Measurements from ENCODE around the gene NEU1.

DNA sequence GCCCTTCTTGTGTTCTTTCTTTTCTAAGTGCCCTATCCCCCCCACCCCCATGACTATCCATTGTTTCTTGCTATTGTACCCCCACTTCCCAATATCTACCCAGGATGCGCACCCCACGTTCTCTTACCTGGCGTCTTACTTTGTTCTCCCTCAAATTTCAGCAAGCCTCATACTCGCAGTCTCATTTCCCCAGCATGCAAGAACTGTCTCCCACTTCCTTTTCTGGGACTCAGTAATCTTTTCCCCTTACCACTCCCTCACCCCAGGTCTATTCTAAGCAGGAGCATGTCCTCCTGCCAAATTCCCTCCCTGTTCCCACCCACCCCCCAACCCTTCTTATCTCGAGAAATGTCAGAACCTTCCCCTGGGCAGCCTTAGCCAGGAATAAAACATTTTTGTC, 36.6 kb upstream of the NEU1 start:
- TF ChIP-seq POLR2A (IDR thresholded peaks at IDR 0.05; ENCODE audit: low read length): no peak
- no peak for TF ChIP-seq CEBPB (IDR thresholded peaks at IDR 0.05)
- TF ChIP-seq, protein P1, sequence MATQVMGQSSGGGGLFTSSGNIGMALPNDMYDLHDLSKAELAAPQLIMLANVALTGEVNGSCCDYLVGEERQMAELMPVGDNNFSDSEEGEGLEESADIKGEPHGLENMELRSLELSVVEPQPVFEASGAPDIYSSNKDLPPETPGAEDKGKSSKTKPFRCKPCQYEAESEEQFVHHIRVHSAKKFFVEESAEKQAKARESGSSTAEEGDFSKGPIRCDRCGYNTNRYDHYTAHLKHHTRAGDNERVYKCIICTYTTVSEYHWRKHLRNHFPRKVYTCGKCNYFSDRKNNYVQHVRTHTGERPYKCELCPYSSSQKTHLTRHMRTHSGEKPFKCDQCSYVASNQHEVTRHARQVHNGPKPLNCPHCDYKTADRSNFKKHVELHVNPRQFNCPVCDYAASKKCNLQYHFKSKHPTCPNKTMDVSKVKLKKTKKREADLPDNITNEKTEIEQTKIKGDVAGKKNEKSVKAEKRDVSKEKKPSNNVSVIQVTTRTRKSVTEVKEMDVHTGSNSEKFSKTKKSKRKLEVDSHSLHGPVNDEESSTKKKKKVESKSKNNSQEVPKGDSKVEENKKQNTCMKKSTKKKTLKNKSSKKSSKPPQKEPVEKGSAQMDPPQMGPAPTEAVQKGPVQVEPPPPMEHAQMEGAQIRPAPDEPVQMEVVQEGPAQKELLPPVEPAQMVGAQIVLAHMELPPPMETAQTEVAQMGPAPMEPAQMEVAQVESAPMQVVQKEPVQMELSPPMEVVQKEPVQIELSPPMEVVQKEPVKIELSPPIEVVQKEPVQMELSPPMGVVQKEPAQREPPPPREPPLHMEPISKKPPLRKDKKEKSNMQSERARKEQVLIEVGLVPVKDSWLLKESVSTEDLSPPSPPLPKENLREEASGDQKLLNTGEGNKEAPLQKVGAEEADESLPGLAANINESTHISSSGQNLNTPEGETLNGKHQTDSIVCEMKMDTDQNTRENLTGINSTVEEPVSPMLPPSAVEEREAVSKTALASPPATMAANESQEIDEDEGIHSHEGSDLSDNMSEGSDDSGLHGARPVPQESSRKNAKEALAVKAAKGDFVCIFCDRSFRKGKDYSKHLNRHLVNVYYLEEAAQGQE (IDR thresholded peaks at IDR 0.05): no peak
- TF ChIP-seq, protein P2, sequence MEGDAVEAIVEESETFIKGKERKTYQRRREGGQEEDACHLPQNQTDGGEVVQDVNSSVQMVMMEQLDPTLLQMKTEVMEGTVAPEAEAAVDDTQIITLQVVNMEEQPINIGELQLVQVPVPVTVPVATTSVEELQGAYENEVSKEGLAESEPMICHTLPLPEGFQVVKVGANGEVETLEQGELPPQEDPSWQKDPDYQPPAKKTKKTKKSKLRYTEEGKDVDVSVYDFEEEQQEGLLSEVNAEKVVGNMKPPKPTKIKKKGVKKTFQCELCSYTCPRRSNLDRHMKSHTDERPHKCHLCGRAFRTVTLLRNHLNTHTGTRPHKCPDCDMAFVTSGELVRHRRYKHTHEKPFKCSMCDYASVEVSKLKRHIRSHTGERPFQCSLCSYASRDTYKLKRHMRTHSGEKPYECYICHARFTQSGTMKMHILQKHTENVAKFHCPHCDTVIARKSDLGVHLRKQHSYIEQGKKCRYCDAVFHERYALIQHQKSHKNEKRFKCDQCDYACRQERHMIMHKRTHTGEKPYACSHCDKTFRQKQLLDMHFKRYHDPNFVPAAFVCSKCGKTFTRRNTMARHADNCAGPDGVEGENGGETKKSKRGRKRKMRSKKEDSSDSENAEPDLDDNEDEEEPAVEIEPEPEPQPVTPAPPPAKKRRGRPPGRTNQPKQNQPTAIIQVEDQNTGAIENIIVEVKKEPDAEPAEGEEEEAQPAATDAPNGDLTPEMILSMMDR (IDR thresholded peaks at IDR 0.05): no peak
- TF ChIP-seq, protein P3, sequence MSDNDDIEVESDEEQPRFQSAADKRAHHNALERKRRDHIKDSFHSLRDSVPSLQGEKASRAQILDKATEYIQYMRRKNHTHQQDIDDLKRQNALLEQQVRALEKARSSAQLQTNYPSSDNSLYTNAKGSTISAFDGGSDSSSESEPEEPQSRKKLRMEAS (IDR thresholded peaks at IDR 0.05): no peak
- no peak for TF ChIP-seq BHLHE40 (IDR thresholded peaks at IDR 0.05; ENCODE audit: low read depth, low read length)
- TF ChIP-seq NFE2L2 (conservative IDR thresholded peaks at IDR 0.05; ENCODE audit: low read length): no peak
- TF ChIP-seq, protein P4, sequence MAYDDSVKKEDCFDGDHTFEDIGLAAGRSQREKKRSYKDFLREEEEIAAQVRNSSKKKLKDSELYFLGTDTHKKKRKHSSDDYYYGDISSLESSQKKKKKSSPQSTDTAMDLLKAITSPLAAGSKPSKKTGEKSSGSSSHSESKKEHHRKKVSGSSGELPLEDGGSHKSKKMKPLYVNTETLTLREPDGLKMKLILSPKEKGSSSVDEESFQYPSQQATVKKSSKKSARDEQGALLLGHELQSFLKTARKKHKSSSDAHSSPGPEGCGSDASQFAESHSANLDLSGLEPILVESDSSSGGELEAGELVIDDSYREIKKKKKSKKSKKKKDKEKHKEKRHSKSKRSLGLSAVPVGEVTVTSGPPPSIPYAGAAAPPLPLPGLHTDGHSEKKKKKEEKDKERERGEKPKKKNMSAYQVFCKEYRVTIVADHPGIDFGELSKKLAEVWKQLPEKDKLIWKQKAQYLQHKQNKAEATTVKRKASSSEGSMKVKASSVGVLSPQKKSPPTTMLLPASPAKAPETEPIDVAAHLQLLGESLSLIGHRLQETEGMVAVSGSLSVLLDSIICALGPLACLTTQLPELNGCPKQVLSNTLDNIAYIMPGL (CRISPR knock-in tag; IDR thresholded peaks at IDR 0.05; ENCODE audit: borderline replicate concordance): no peak
- TF ChIP-seq EP300 (IDR thresholded peaks at IDR 0.05): no peak
- no peak for TF ChIP-seq SMC3 (IDR thresholded peaks at IDR 0.05)
- TF ChIP-seq, protein P5, sequence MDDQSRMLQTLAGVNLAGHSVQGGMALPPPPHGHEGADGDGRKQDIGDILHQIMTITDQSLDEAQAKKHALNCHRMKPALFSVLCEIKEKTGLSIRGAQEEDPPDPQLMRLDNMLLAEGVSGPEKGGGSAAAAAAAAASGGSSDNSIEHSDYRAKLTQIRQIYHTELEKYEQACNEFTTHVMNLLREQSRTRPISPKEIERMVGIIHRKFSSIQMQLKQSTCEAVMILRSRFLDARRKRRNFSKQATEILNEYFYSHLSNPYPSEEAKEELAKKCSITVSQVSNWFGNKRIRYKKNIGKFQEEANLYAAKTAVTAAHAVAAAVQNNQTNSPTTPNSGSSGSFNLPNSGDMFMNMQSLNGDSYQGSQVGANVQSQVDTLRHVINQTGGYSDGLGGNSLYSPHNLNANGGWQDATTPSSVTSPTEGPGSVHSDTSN (IDR thresholded peaks at IDR 0.05): no peak
- no peak for TF ChIP-seq MAZ (IDR thresholded peaks at IDR 0.05; ENCODE audit: borderline replicate concordance, low read depth, low read length)
- TF ChIP-seq CBX2 (IDR thresholded peaks at IDR 0.05; ENCODE audit: borderline replicate concordance, low read depth): no peak
- no peak for TF ChIP-seq MYC (IDR thresholded peaks at IDR 0.05; ENCODE audit: borderline replicate concordance, low read length)

Measured in A549 (cell line).